Peyer's patch (tissue), 4 donors: ENCODE results near the gene ZG16B.

Source experiments
- POLR2A ChIP-seq, 2 donors: fragments of 450-650 bp; IDR thresholded peaks; one replicate each; pipeline ENCODE4 v1.5.1; 2017; ENCODE audit warnings: antibody characterized with exemption in 2 of 2, mild to moderate bottlenecking in 2 of 2, moderate library complexity in 2 of 2
- TF ChIP-seq, protein P1 (sequence below), 6 experiments: fragments of 450-650 bp in 4 of 6; fragments of 200-600 bp in 2 of 6; sonication (generic) in 1 of 6; IDR thresholded peaks; one replicate each; pipeline ENCODE4 v1.5.1; 2017 to 2019; ENCODE audit warnings: antibody characterized with exemption in 6 of 6, mild to moderate bottlenecking in 3 of 6, moderate library complexity in 1 of 6

GRCh38 chr16:2879854-2880508, 49.9 kb downstream of the ZG16B start:
- TF ChIP-seq, protein P1, sequence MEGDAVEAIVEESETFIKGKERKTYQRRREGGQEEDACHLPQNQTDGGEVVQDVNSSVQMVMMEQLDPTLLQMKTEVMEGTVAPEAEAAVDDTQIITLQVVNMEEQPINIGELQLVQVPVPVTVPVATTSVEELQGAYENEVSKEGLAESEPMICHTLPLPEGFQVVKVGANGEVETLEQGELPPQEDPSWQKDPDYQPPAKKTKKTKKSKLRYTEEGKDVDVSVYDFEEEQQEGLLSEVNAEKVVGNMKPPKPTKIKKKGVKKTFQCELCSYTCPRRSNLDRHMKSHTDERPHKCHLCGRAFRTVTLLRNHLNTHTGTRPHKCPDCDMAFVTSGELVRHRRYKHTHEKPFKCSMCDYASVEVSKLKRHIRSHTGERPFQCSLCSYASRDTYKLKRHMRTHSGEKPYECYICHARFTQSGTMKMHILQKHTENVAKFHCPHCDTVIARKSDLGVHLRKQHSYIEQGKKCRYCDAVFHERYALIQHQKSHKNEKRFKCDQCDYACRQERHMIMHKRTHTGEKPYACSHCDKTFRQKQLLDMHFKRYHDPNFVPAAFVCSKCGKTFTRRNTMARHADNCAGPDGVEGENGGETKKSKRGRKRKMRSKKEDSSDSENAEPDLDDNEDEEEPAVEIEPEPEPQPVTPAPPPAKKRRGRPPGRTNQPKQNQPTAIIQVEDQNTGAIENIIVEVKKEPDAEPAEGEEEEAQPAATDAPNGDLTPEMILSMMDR (IDR thresholded peaks at IDR 0.05), result no peak
- TF ChIP-seq POLR2A (IDR thresholded peaks at IDR 0.05), result no peak
